HG02588 (cell line): ENCODE results near the gene TMEM150B.
A peak's percentile ranks its signal among the peaks of the same experiment; 100 is the strongest.
"Not testable (repeated sequence)": the region's sequence is repeated elsewhere in the genome, so short reads cannot be mapped to it uniquely, and the experiment has no call there.

Source experiments
- ATAC-seq: cut with Tn5 transposase; IDR thresholded peaks from one replicate; pipeline ENCODE4 v1.9.1; 2021; ENCODE audit warnings: mild to moderate bottlenecking, moderate library complexity; ENCODE audit not compliant: unreplicated experiment

The TMEM150B gene

GRCh38 chr19:55339889-55340783 is 15.0 kb upstream of the TMEM150B start:
- ATAC-seq = no peak

GRCh38 chr19:55339105-55339888 is 14.2 kb upstream of the TMEM150B start, which contains the start of gene KMT5C:
Gene KMT5C, plus strand, starts transcription at chr19:55339876. Its CDS starts 2,061 bp downstream, at chr19:55341937.
- ATAC-seq = peak; percentile 78

- no peak for ATAC-seq
These were observed 11.0 kb upstream of the TMEM150B start for GRCh38 chr19:55336101-55336500.

GRCh38 chr19:55333870-55334269 is 8.7 kb upstream of the TMEM150B start:
- no peak for ATAC-seq

- ATAC-seq = not testable (repeated sequence)
These were observed 4.7 kb upstream of the TMEM150B start for GRCh38 chr19:55329791-55330190.

GRCh38 chr19:55328774-55329318 is 3.7 kb upstream of the TMEM150B start:
- ATAC-seq = not testable (repeated sequence)

GRCh38 chr19:55324662-55325061 is 479 bp downstream of the TMEM150B start:
- ATAC-seq = no peak

GRCh38 chr19:55322204-55322885 is 2.8 kb downstream of the TMEM150B start:
- no peak for ATAC-seq

GRCh38 chr19:55321466-55322137 is 3.5 kb downstream of the TMEM150B start:
- no peak for ATAC-seq

- no peak for ATAC-seq
These were observed 4.2 kb downstream of the TMEM150B start for GRCh38 chr19:55320844-55321419.

GRCh38 chr19:55319785-55320184 is 5.4 kb downstream of the TMEM150B start:
- ATAC-seq = no peak

- ATAC-seq = no peak
These were observed 8.5 kb downstream of the TMEM150B start for GRCh38 chr19:55316646-55317045.

GRCh38 chr19:55315956-55316525 is 9.1 kb downstream of the TMEM150B start:
- ATAC-seq = no peak

- no peak for ATAC-seq
These were observed 10.7 kb downstream of the TMEM150B start for GRCh38 chr19:55314396-55314795.

- no peak for ATAC-seq
These were observed 12.3 kb downstream of the TMEM150B start for GRCh38 chr19:55312621-55313512.

GRCh38 chr19:55311797-55312196 is 13.3 kb downstream of the TMEM150B start:
- ATAC-seq = no peak

- no peak for ATAC-seq
These were observed 13.7 kb downstream of the TMEM150B start for GRCh38 chr19:55311397-55311796.

- ATAC-seq = no peak
These were observed 14.6 kb downstream of the TMEM150B start for GRCh38 chr19:55310498-55310897.

- ATAC-seq = no peak
These were observed 15.7 kb downstream of the TMEM150B start for GRCh38 chr19:55309448-55309847.
